Measurements from ENCODE around the gene ULK4. TPM values are rescaled to one million over a fixed set of nuclear protein-coding genes. Genes with fewer than 3 reads are reported as not detected.

The ULK4 gene
- total RNA-seq, 2 donors from 2014 or later: 11.1 to 17.9 TPM

GRCh38 chr3:41708176-41708575, 253.7 kb downstream of the ULK4 start:
- H3K4me1 ChIP-seq (ENCODE audit: control insufficient read depth, insufficient read depth, low read length): no peaks in the 10 kb centered on the region
- no peaks in the 10 kb centered on the region for H3K9me3 Mint-ChIP-seq
- no peaks in the 10 kb centered on the region for H3K27me3 ChIP-seq (ENCODE audit: control insufficient read depth, insufficient read depth, low read length, poor library complexity, severe bottlenecking)
- peaks cover 2% of the 10 kb centered on the region for H3K4me1 Mint-ChIP-seq
- DNase-seq: no peak
- H3K27me3 Mint-ChIP-seq (ENCODE audit: insufficient read depth): no peaks in the 10 kb centered on the region
- H3K36me3 Mint-ChIP-seq (ENCODE audit: low read depth): no peaks in the 10 kb centered on the region
- no peak for TF ChIP-seq CTCF (conservative IDR thresholded peaks at IDR 0.05)
- H3K27ac Mint-ChIP-seq: no peak overlapping the region
- no peaks in the 10 kb centered on the region for H3K36me3 ChIP-seq (ENCODE audit: control insufficient read depth, insufficient read depth, low read length)
- H3K4me3 ChIP-seq (ENCODE audit: low read length): no peak overlapping the region
- H3K9me3 ChIP-seq (ENCODE audit: control insufficient read depth, low read length): no peaks in the 10 kb centered on the region
- no peak overlapping the region for H3K4me3 Mint-ChIP-seq
- no peak overlapping the region for H3K9ac ChIP-seq (ENCODE audit: extremely low read depth, low read length, poor library complexity, severe bottlenecking)
- H3K27ac ChIP-seq (ENCODE audit: low read depth, low read length): no peak overlapping the region
- WGBS, 2 experiments (ENCODE audit: insufficient coverage in 1 of 2, insufficient read length in 1 of 2): 93% methylated on average over 2 of the region's 2 CpGs; no CpG with 5 or more reads in 1 of the 2 experiments

- H3K27ac Mint-ChIP-seq: no peak overlapping the region
- Histone ChIP-seq H3K27me3 (ENCODE audit: control insufficient read depth, insufficient read depth, low read length, poor library complexity, severe bottlenecking) (no peaks in the 10 kb centered on the region), H3K36me3 (ENCODE audit: control insufficient read depth, insufficient read depth, low read length) (no peaks in the 10 kb centered on the region), H3K9ac (ENCODE audit: extremely low read depth, low read length, poor library complexity, severe bottlenecking) (no peak overlapping the region), H3K4me1 (ENCODE audit: control insufficient read depth, insufficient read depth, low read length) (no peaks in the 10 kb centered on the region), H3K27ac (ENCODE audit: low read depth, low read length) (no peak overlapping the region), H3K9me3 (ENCODE audit: control insufficient read depth, low read length) (no peaks in the 10 kb centered on the region), H3K4me3 (ENCODE audit: low read length) (no peak overlapping the region)
- peaks cover 1% of the 10 kb centered on the region for H3K4me1 Mint-ChIP-seq
- no peaks in the 10 kb centered on the region for H3K27me3 Mint-ChIP-seq (ENCODE audit: insufficient read depth)
- WGBS, 2 experiments (ENCODE audit: insufficient coverage in 1 of 2, insufficient read length in 1 of 2): 93 to 95% methylated on average over 7 of the region's 7 CpGs
- no peaks in the 10 kb centered on the region for H3K36me3 Mint-ChIP-seq (ENCODE audit: low read depth)
- no peak for TF ChIP-seq CTCF (conservative IDR thresholded peaks at IDR 0.05)
- no peak overlapping the region for H3K4me3 Mint-ChIP-seq
- H3K9me3 Mint-ChIP-seq: no peaks in the 10 kb centered on the region
- DNase-seq: no peak
Measured at GRCh38 chr3:41705893-41706292, 256.0 kb downstream of the ULK4 start.

- Histone ChIP-seq H3K4me3 (ENCODE audit: low read length) (no peak overlapping the region), H3K9ac (ENCODE audit: extremely low read depth, low read length, poor library complexity, severe bottlenecking) (no peak overlapping the region), H3K9me3 (ENCODE audit: control insufficient read depth, low read length) (peaks cover 8% of the 10 kb centered on the region), H3K27ac (ENCODE audit: low read depth, low read length) (no peak overlapping the region), H3K27me3 (ENCODE audit: control insufficient read depth, insufficient read depth, low read length, poor library complexity, severe bottlenecking) (no peaks in the 10 kb centered on the region), H3K4me1 (ENCODE audit: control insufficient read depth, insufficient read depth, low read length) (no peaks in the 10 kb centered on the region), H3K36me3 (ENCODE audit: control insufficient read depth, insufficient read depth, low read length) (no peaks in the 10 kb centered on the region)
- H3K27ac Mint-ChIP-seq: no peak overlapping the region
- peaks cover 2% of the 10 kb centered on the region for H3K4me1 Mint-ChIP-seq
- peaks cover 11% of the 10 kb centered on the region for H3K36me3 Mint-ChIP-seq (ENCODE audit: low read depth)
- peaks cover 10% of the 10 kb centered on the region for H3K9me3 Mint-ChIP-seq
- H3K27me3 Mint-ChIP-seq (ENCODE audit: insufficient read depth): no peaks in the 10 kb centered on the region
- WGBS, 2 experiments (ENCODE audit: insufficient coverage in 1 of 2, insufficient read length in 1 of 2): no CpG with 5 or more reads among the region's 1 CpG
- DNase-seq: no peak
- no peak for TF ChIP-seq CTCF (conservative IDR thresholded peaks at IDR 0.05)
- H3K4me3 Mint-ChIP-seq: no peak overlapping the region
Measured at GRCh38 chr3:41701191-41701698, 260.7 kb downstream of the ULK4 start.

Measured in endodermal cell (in vitro differentiated cells).